HEK293 (cell line): Measurements from ENCODE around the gene SNRNP40.

Experiments
- CTCF ChIP-seq: fragments of 450-650 bp; formaldehyde crosslinking; IDR thresholded peaks from 2 replicates; pipeline ENCODE4 v1.5.1; 2016; ENCODE audit warnings: missing biosample characterization, missing genetic modification characterization
- KLF1 ChIP-seq: fragments of 450-650 bp; formaldehyde crosslinking; IDR thresholded peaks from 2 replicates; pipeline ENCODE4 v1.5.1; 2016; ENCODE audit warnings: missing biosample characterization, missing genetic modification characterization
- MYNN ChIP-seq: fragments of 450-650 bp; formaldehyde crosslinking; IDR thresholded peaks from 2 replicates; pipeline ENCODE4 v1.5.1; 2016; ENCODE audit warnings: missing biosample characterization, missing genetic modification characterization, borderline replicate concordance
- ZBTB17 ChIP-seq: fragments of 450-650 bp; formaldehyde crosslinking; IDR thresholded peaks from 2 replicates; pipeline ENCODE4 v1.5.1; 2016; ENCODE audit warnings: missing biosample characterization, missing genetic modification characterization
- ZNF16 ChIP-seq: fragments of 450-650 bp; formaldehyde crosslinking; IDR thresholded peaks from 2 replicates; pipeline ENCODE4 v1.5.1; 2016; ENCODE audit warnings: low read depth, missing biosample characterization, missing genetic modification characterization
- ZNF184 ChIP-seq: fragments of 450-650 bp; IDR thresholded peaks from 2 replicates; pipeline ENCODE4 v1.5.1; 2018; ENCODE audit warnings: missing biosample characterization, mild to moderate bottlenecking, missing genetic modification characterization
- ZNF404 ChIP-seq: fragments of 450-650 bp; formaldehyde crosslinking; IDR thresholded peaks from 2 replicates; pipeline ENCODE4 v1.5.1; 2017; ENCODE audit warnings: missing biosample characterization, missing genetic modification characterization
- ZNF639 ChIP-seq: fragments of 450-650 bp; formaldehyde crosslinking; IDR thresholded peaks from 2 replicates; pipeline ENCODE4 v1.5.1; 2016; ENCODE audit warnings: missing biosample characterization, missing genetic modification characterization
- ZNF777 ChIP-seq: fragments of 450-650 bp; formaldehyde crosslinking; IDR thresholded peaks from 2 replicates; pipeline ENCODE4 v1.5.1; 2017; ENCODE audit warnings: missing biosample characterization, missing genetic modification characterization, borderline replicate concordance
- ZNF785 ChIP-seq: fragments of 450-650 bp; formaldehyde crosslinking; IDR thresholded peaks from 2 replicates; pipeline ENCODE4 v1.5.1; 2016; ENCODE audit warnings: missing biosample characterization, missing genetic modification characterization

GRCh38 chr1:31324992-31325391 is 28.4 kb upstream of the SNRNP40 start:
- TF ChIP-seq CTCF (tag by site-specific recombination) (no peak), ZNF639 (tag by site-specific recombination) (no peak), ZNF184 (tag by site-specific recombination) (no peak), ZNF404 (no peak), KLF1 (tag by site-specific recombination) (no peak), ZNF16 (no peak), MYNN (tag by site-specific recombination) (no peak), ZBTB17 (tag by site-specific recombination) (no peak), ZNF777 (tag by site-specific recombination) (no peak), ZNF785 (no peak)
